Measurements from ENCODE around the gene GLMP. TPM values are rescaled to one million over a fixed set of nuclear protein-coding genes. Genes with fewer than 3 reads are reported as not detected.

GLMP gene
- total RNA-seq, 1 experiment from 2014 or later, result 17.7 TPM

DNA sequence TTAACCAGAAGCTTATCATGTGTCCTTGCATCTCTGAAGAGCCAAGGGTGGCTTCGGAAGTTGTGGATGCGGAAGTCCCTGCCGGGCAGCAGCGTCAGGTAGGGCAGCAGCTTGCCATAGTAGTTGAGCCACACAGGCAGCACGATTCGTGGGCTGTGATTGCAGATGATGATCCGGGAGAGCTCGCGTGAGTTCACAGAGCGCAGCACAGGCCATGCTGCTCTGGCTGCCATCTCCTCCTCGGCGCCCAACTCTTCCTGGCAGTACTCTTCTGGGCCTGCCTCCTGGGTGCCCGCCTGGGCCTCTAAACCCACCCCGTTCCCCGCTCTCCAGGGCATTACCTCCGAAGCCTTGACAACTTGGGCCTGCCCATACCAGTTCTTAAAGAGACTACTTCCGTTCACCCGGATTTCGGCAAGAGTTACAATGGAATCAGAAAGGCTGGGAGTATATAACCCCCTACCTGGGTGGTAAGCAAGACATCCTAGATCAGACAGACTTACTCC lies 3.4 kb upstream of the GLMP start, which contains the start of gene VHLL:
TSS of gene VHLL (minus strand) at position 456 of the 506 bp plus-strand sequence. CDS start at position 338, 118 bp downstream.
- 0 out of 2 replicates have a peak, but pooled peaks cover 4% of the 10 kb centered on the region for H3K79me2 ChIP-seq (ENCODE audit: low read length)
- peaks cover 2% of the 10 kb centered on the region; the same call in 1 of the 2 replicates for H3K36me3 ChIP-seq (ENCODE audit: insufficient read depth, low read length)
- H3K27ac ChIP-seq (ENCODE audit: low read length), result no peak within 1 kb of the TSS
- H4K20me1 ChIP-seq (ENCODE audit: insufficient read depth, low read depth, low read length), result peaks cover 4% of the 10 kb centered on the region; the same call in 1 of the 2 replicates
- no peaks in the 10 kb centered on the region for H3K9me2 ChIP-seq (replicated peaks; ENCODE audit: insufficient read depth, low read length)
- H3K4me3 ChIP-seq (ENCODE audit: low read length), result no peak within 1 kb of the TSS
- no peak for DNase-seq
- no peak within 1 kb of the TSS for H2AFZ ChIP-seq (ENCODE audit: low read length)
- H3K9ac ChIP-seq (ENCODE audit: low read length), result no peak within 1 kb of the TSS
- peaks cover 16% of the 10 kb centered on the region for H3K4me1 ChIP-seq (ENCODE audit: low read length)
- no peaks in the 10 kb centered on the region for H3K27me3 ChIP-seq (ENCODE audit: low read length)
- no peaks in the 10 kb centered on the region for H3K9me3 ChIP-seq (ENCODE audit: low read length)
- no peak within 1 kb of the TSS for H3K4me2 ChIP-seq (ENCODE audit: low read depth, low read length, poor library complexity, severe bottlenecking)

DNA sequence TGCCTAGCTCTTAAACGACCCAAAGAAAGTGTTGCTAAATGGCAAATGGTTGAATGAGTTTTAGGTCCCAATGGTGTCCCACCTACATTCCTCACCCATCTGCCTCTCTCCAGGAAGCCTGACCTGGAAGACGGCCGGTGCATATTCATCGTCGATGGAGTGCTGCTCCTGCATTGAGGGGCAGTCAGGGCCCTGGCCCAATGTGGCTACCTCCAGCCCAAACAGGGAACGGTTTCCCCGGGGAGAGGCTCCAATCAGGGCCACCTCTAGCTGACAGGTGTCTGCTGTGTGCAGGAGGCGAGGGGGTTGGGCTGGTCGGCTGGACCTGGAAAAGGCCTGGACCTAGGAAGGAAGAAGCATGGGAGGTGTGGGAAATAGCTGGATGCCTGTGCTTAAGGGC lies 1.6 kb downstream of the GLMP start:
- Histone ChIP-seq H4K20me1 (ENCODE audit: insufficient read depth, low read depth, low read length) (no peaks in the 10 kb centered on the region), H3K4me3 (ENCODE audit: low read length) (no peak overlapping the region), H3K4me1 (ENCODE audit: low read length) (peaks cover 28% of the 10 kb centered on the region), H3K36me3 (ENCODE audit: insufficient read depth, low read length) (peaks cover 4% of the 10 kb centered on the region; the same call in 1 of the 2 replicates), H3K9me3 (ENCODE audit: low read length) (no peaks in the 10 kb centered on the region), H2AFZ (ENCODE audit: low read length) (no peak overlapping the region), H3K9ac (ENCODE audit: low read length) (no peak overlapping the region), H3K27ac (ENCODE audit: low read length) (no peak overlapping the region), H3K4me2 (ENCODE audit: low read depth, low read length, poor library complexity, severe bottlenecking) (no peak overlapping the region), H3K27me3 (ENCODE audit: low read length) (no peaks in the 10 kb centered on the region), H3K9me2 (replicated peaks; ENCODE audit: insufficient read depth, low read length) (no peaks in the 10 kb centered on the region), H3K79me2 (ENCODE audit: low read length) (0 out of 2 replicates have a peak, but pooled peaks cover 4% of the 10 kb centered on the region)
- no peak for DNase-seq

DNA sequence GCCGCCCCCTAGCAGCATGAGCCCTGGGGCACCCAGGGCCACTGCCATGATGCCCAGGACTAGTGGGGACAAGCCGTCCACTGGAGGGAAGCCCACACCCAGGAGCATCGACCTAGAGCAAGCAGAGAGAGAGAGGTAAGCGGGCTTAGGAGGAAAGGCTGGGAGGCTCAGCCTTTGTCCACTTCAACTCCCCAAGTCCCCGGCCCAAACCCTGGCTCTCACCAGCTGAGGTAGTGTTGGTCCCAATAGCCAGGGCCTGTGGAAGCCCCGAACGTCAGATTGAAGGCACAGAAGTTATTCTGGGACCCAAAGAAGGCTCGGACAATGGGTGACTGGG lies 2.4 kb downstream of the GLMP start:
- Histone ChIP-seq H3K9me3 (ENCODE audit: low read length) (no peaks in the 10 kb centered on the region), H3K27me3 (ENCODE audit: low read length) (no peaks in the 10 kb centered on the region), H3K36me3 (ENCODE audit: insufficient read depth, low read length) (peaks cover 7% of the 10 kb centered on the region; the same call in 1 of the 2 replicates), H3K4me3 (ENCODE audit: low read length) (no peak overlapping the region), H3K27ac (ENCODE audit: low read length) (no peak overlapping the region), H3K9me2 (replicated peaks; ENCODE audit: insufficient read depth, low read length) (no peaks in the 10 kb centered on the region), H3K79me2 (ENCODE audit: low read length) (0 out of 2 replicates have a peak, but pooled peaks cover 4% of the 10 kb centered on the region), H4K20me1 (ENCODE audit: insufficient read depth, low read depth, low read length) (no peaks in the 10 kb centered on the region), H2AFZ (ENCODE audit: low read length) (no peak overlapping the region), H3K9ac (ENCODE audit: low read length) (no peak overlapping the region), H3K4me2 (ENCODE audit: low read depth, low read length, poor library complexity, severe bottlenecking) (no peak overlapping the region), H3K4me1 (ENCODE audit: low read length) (peaks cover 28% of the 10 kb centered on the region)
- DNase-seq, result no peak

DNA sequence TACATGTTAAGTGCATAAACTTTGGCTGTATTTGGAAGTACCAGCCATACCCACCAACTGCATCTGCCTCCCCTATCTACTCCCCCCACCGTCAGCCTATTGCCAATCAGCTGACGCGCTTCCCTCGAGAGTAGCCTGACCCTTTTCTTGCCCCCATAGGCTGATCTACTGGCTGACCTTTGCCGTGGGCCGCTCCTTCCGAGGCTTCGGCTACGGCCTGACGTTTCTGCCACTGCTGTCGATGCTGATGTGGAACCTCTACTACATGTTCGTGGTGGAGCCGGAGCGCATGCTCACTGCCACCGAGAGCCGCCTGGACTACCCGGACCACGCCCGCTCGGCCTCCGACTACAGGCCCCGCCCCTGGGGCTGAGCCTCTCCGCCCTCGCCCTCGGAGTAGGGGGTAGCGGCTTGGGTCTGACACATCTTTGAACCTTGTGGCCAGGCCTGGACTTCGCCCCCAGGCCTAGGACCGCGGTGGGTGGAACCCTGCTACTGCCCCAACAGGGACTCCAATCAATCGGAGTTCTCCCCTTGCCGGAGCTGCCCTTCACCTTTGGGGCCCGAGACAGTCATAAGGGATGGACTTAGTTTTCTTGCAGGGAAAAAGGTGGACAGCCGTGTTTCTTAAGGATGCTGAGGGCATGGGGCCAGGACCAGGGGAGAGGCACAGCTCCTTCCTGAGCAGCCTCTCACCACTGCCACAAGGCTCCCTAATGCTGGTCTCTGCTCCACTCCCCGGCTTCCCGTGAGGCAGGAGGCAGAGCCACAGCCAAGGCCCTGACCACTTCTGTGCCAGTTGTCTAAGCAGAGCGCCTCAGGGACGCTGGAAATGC lies 4.0 kb downstream of the GLMP start:
- Histone ChIP-seq H3K36me3 (ENCODE audit: insufficient read depth, low read length) (peaks cover 7% of the 10 kb centered on the region; the same call in 1 of the 2 replicates), H3K4me3 (ENCODE audit: low read length) (peak overlapping the region; percentile 56; the same call in 1 of the 2 replicates), H3K4me1 (ENCODE audit: low read length) (peaks cover 28% of the 10 kb centered on the region), H4K20me1 (ENCODE audit: insufficient read depth, low read depth, low read length) (no peaks in the 10 kb centered on the region), H3K27me3 (ENCODE audit: low read length) (no peaks in the 10 kb centered on the region), H3K9me2 (replicated peaks; ENCODE audit: insufficient read depth, low read length) (no peaks in the 10 kb centered on the region), H3K27ac (ENCODE audit: low read length) (no peak overlapping the region), H3K4me2 (ENCODE audit: low read depth, low read length, poor library complexity, severe bottlenecking) (peak overlapping the region; percentile 64), H3K79me2 (ENCODE audit: low read length) (0 out of 2 replicates have a peak, but pooled peaks cover 4% of the 10 kb centered on the region), H2AFZ (ENCODE audit: low read length) (peak overlapping the region; percentile 41; the same call in 1 of the 2 replicates), H3K9ac (ENCODE audit: low read length) (peak overlapping the region; percentile 66), H3K9me3 (ENCODE audit: low read length) (no peaks in the 10 kb centered on the region)
- DNase-seq, result peak; percentile 90

DNA sequence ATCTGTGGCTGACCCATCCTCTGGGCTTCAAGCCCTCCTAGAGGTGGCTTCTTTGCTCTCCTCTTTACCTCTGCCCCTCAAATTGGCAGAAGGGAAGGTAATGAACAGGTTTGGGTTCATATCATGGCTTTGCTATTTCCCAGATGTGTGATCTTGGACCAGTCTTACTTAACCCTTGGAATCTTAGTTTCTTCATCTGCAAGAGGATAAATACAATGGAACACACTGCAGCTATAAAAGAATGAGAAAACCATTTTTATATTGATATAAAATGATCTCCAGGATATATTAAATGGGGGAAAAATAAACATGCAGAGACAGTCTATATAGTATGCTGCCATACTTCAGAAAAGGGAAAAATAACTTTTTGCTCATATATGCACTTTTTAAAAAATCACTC lies 5.6 kb downstream of the GLMP start:
- no peaks in the 10 kb centered on the region for H3K27me3 ChIP-seq (ENCODE audit: low read length)
- H3K9me2 ChIP-seq (replicated peaks; ENCODE audit: insufficient read depth, low read length), result no peaks in the 10 kb centered on the region

DNA sequence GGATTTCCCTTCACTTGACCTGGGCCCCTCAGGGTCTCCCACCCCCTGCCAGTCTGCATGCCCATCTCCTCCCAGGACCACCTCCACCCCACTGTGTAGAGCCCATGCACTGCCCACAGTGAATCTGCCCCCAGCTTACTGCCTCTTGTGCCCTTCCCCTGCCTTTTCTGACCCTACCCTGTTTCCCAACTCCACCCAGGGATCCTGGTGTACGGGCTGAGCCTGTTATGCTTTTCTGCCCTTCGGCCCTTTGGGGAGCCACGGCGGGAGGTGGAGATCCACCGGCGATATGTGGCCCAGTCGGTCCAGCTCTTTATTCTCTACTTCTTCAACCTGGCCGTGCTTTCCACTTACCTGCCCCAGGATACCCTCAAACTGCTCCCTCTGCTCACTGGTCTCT lies 9.4 kb downstream of the GLMP start:
- Histone ChIP-seq H3K36me3 (ENCODE audit: insufficient read depth, low read length) (peaks cover 7% of the 10 kb centered on the region; the same call in 1 of the 2 replicates), H3K27me3 (ENCODE audit: low read length) (no peaks in the 10 kb centered on the region), H3K79me2 (ENCODE audit: low read length) (peaks cover 30% of the 10 kb centered on the region), H3K27ac (ENCODE audit: low read length) (no peak overlapping the region), H3K4me2 (ENCODE audit: low read depth, low read length, poor library complexity, severe bottlenecking) (no peak overlapping the region), H4K20me1 (ENCODE audit: insufficient read depth, low read depth, low read length) (peaks cover 7% of the 10 kb centered on the region; the same call in 1 of the 2 replicates), H3K4me1 (ENCODE audit: low read length) (peaks cover 20% of the 10 kb centered on the region), H3K4me3 (ENCODE audit: low read length) (no peak overlapping the region), H2AFZ (ENCODE audit: low read length) (no peak overlapping the region), H3K9me3 (ENCODE audit: low read length) (no peaks in the 10 kb centered on the region), H3K9me2 (replicated peaks; ENCODE audit: insufficient read depth, low read length) (no peaks in the 10 kb centered on the region), H3K9ac (ENCODE audit: low read length) (no peak overlapping the region)
- no peak for DNase-seq

More for the DNA sequence above, 5.6 kb downstream of the GLMP start:
- H3K9me3 ChIP-seq (ENCODE audit: low read length), result no peaks in the 10 kb centered on the region
- no peak overlapping the region for H2AFZ ChIP-seq (ENCODE audit: low read length)
- H3K4me1 ChIP-seq (ENCODE audit: low read length), result peaks cover 17% of the 10 kb centered on the region
- H4K20me1 ChIP-seq (ENCODE audit: insufficient read depth, low read depth, low read length), result no peaks in the 10 kb centered on the region
- no peak overlapping the region for H3K27ac ChIP-seq (ENCODE audit: low read length)
- no peak for DNase-seq
- H3K79me2 ChIP-seq (ENCODE audit: low read length), result 0 out of 2 replicates have a peak, but pooled peaks cover 3% of the 10 kb centered on the region
- H3K36me3 ChIP-seq (ENCODE audit: insufficient read depth, low read length), result peaks cover 7% of the 10 kb centered on the region; the same call in 1 of the 2 replicates
- H3K4me3 ChIP-seq (ENCODE audit: low read length), result no peak overlapping the region
- H3K9ac ChIP-seq (ENCODE audit: low read length), result no peak overlapping the region
- H3K4me2 ChIP-seq (ENCODE audit: low read depth, low read length, poor library complexity, severe bottlenecking), result no peak overlapping the region

DNA sequence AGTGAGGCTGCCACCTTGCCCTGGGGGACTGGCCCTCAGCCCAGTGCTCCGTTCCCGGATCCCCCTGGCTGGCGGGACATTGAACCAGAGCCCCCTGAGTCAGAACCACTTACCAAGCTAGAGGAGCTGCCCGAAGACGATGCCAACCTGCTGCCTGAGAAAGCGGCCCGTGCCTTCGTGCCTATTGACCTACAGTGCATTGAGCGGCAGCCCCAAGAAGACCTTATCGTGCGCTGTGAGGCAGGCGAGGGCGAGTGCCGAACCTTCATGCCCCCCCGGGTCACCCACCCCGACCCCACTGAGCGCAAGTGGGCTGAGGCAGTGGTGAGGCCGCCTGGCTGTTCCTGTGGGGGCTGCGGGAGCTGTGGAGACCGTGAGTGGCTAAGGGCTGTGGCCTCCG lies 10.0 kb downstream of the GLMP start:
- H3K4me3 ChIP-seq (ENCODE audit: low read length), result no peak overlapping the region
- no peak overlapping the region for H2AFZ ChIP-seq (ENCODE audit: low read length)
- no peak overlapping the region for H3K4me2 ChIP-seq (ENCODE audit: low read depth, low read length, poor library complexity, severe bottlenecking)
- H3K79me2 ChIP-seq (ENCODE audit: low read length), result peaks cover 36% of the 10 kb centered on the region
- no peaks in the 10 kb centered on the region for H3K27me3 ChIP-seq (ENCODE audit: low read length)
- no peak for DNase-seq
- peaks cover 7% of the 10 kb centered on the region; the same call in 1 of the 2 replicates for H3K36me3 ChIP-seq (ENCODE audit: insufficient read depth, low read length)
- H4K20me1 ChIP-seq (ENCODE audit: insufficient read depth, low read depth, low read length), result peaks cover 14% of the 10 kb centered on the region; the same call in 1 of the 2 replicates
- no peak overlapping the region for H3K27ac ChIP-seq (ENCODE audit: low read length)
- no peak overlapping the region for H3K9ac ChIP-seq (ENCODE audit: low read length)
- H3K9me2 ChIP-seq (replicated peaks; ENCODE audit: insufficient read depth, low read length), result no peaks in the 10 kb centered on the region
- H3K9me3 ChIP-seq (ENCODE audit: low read length), result no peaks in the 10 kb centered on the region
- peaks cover 22% of the 10 kb centered on the region for H3K4me1 ChIP-seq (ENCODE audit: low read length)

DNA sequence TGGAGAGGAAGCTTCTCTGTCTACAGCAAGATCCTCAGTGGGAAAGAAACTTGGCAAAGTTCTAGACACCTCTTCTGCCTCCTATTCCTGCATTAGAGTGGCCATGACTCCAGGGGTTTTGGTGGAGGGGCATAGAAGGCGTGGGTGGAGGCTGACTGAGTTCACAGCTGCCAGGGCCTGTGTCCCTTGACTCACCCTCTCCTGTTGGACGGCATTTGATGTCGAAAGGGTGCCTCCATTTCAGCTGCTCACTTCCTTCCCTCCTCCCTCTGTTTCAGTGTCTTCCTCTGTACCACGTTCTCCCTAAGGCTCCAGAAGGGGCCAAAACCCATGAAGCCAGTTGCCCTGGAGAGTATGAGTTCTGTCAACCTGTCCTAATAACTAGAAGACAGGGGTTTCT lies 10.7 kb downstream of the GLMP start:
- no peaks in the 10 kb centered on the region for H3K27me3 ChIP-seq (ENCODE audit: low read length)
- no peak overlapping the region for H3K4me3 ChIP-seq (ENCODE audit: low read length)
- H3K79me2 ChIP-seq (ENCODE audit: low read length), result peaks cover 43% of the 10 kb centered on the region
- H3K9me3 ChIP-seq (ENCODE audit: low read length), result no peaks in the 10 kb centered on the region
- H3K4me2 ChIP-seq (ENCODE audit: low read depth, low read length, poor library complexity, severe bottlenecking), result no peak overlapping the region
- no peak overlapping the region for H2AFZ ChIP-seq (ENCODE audit: low read length)
- peaks cover 20% of the 10 kb centered on the region; the same call in 1 of the 2 replicates for H4K20me1 ChIP-seq (ENCODE audit: insufficient read depth, low read depth, low read length)
- H3K27ac ChIP-seq (ENCODE audit: low read length), result no peak overlapping the region
- peaks cover 11% of the 10 kb centered on the region; the same call in 1 of the 2 replicates for H3K36me3 ChIP-seq (ENCODE audit: insufficient read depth, low read length)
- DNase-seq, result no peak
- peaks cover 24% of the 10 kb centered on the region for H3K4me1 ChIP-seq (ENCODE audit: low read length)
- no peak overlapping the region for H3K9ac ChIP-seq (ENCODE audit: low read length)
- no peaks in the 10 kb centered on the region for H3K9me2 ChIP-seq (replicated peaks; ENCODE audit: insufficient read depth, low read length)

Measured in Karpas-422 (cell line).